Neural crest cell (in vitro differentiated cells): Measurements from ENCODE around the gene LMX1B. TPM values are rescaled to one million over a fixed set of nuclear protein-coding genes. Genes with fewer than 3 reads are reported as not detected.

Source experiments
- DNase-seq: peaks from one replicate; pipeline ENCODE4 v3.0.0; 2021; ENCODE audit warnings: low read depth, mixed read lengths, low spot score
- H3K27ac Mint-ChIP-seq: one replicate; pipeline ENCODE4 v1.8.0; 2021; ENCODE audit warnings: mild to moderate bottlenecking, mixed read lengths; ENCODE audit not compliant: unreplicated experiment
- H3K27me3 Mint-ChIP-seq: 2 replicates; pipeline ENCODE4 v1.8.0; 2021; ENCODE audit warnings: low read depth, mild to moderate bottlenecking, mixed read lengths
- H3K36me3 Mint-ChIP-seq: 2 replicates; pipeline ENCODE4 v1.8.0; 2021; ENCODE audit warnings: low read depth, mild to moderate bottlenecking, mixed read lengths
- H3K4me1 Mint-ChIP-seq: 2 replicates; pipeline ENCODE4 v1.8.0; 2021; ENCODE audit warnings: mixed read lengths
- H3K4me3 Mint-ChIP-seq: one replicate; pipeline ENCODE4 v1.8.0; 2021; ENCODE audit warnings: mild to moderate bottlenecking, mixed read lengths
- H3K9me3 Mint-ChIP-seq: 2 replicates; pipeline ENCODE4 v1.8.0; 2021; ENCODE audit warnings: mixed read lengths
- total RNA-seq: library from RNA; stranded (reverse); gene quantifications from 2 replicates; pipeline ENCODE4 v1.2.1, GENCODE V29; 2021
- TF ChIP-seq, protein P1 (sequence below): fragments of 200-600 bp; sonication (generic); conservative IDR thresholded peaks from 2 replicates; pipeline ENCODE4 v1.5.0; 2021; ENCODE audit warnings: antibody characterized with exemption, mild to moderate bottlenecking

The LMX1B gene
- total RNA-seq, 1 donor from 2014 or later = 10.5 TPM

GRCh38 chr9:126682928-126683697, 69.4 kb downstream of the LMX1B start:
- TF ChIP-seq, protein P1, sequence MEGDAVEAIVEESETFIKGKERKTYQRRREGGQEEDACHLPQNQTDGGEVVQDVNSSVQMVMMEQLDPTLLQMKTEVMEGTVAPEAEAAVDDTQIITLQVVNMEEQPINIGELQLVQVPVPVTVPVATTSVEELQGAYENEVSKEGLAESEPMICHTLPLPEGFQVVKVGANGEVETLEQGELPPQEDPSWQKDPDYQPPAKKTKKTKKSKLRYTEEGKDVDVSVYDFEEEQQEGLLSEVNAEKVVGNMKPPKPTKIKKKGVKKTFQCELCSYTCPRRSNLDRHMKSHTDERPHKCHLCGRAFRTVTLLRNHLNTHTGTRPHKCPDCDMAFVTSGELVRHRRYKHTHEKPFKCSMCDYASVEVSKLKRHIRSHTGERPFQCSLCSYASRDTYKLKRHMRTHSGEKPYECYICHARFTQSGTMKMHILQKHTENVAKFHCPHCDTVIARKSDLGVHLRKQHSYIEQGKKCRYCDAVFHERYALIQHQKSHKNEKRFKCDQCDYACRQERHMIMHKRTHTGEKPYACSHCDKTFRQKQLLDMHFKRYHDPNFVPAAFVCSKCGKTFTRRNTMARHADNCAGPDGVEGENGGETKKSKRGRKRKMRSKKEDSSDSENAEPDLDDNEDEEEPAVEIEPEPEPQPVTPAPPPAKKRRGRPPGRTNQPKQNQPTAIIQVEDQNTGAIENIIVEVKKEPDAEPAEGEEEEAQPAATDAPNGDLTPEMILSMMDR = no peak
- H3K4me1 Mint-ChIP-seq = peaks cover 11% of the 10 kb centered on the region
- DNase-seq = no peak
- H3K4me3 Mint-ChIP-seq = peak overlapping the region; percentile 54
- H3K9me3 Mint-ChIP-seq = no peaks in the 10 kb centered on the region
- no peak overlapping the region for H3K27ac Mint-ChIP-seq
- peaks cover 92% of the 10 kb centered on the region for H3K27me3 Mint-ChIP-seq
- no peaks in the 10 kb centered on the region for H3K36me3 Mint-ChIP-seq

DNA sequence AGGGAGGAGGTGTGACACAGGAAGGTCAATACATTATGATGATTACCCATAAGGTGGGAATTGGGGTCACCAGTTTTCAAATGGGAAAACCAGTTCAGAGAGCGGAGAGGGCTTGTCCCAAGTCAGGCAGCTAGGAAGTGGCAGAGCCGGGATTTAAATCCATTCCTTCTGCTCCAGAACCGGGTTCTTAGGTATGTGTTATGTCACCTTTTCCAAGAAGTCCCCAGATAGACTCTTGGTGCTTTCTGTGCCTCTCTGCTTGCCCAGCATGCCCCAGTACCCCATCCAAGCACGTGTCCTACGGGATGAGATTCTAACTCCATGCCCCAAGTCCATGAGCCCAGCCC, 69.9 kb downstream of the LMX1B start:
- Mint-ChIP-seq H3K27me3 (peaks cover 89% of the 10 kb centered on the region), H3K9me3 (no peaks in the 10 kb centered on the region), H3K4me3 (peak overlapping the region; percentile 54), H3K36me3 (no peaks in the 10 kb centered on the region), H3K27ac (no peak overlapping the region), H3K4me1 (peaks cover 11% of the 10 kb centered on the region)
- TF ChIP-seq, protein P1 = no peak
- no peak for DNase-seq

GRCh38 chr9:126684345-126684744, 70.6 kb downstream of the LMX1B start:
- no peak for DNase-seq

DNA sequence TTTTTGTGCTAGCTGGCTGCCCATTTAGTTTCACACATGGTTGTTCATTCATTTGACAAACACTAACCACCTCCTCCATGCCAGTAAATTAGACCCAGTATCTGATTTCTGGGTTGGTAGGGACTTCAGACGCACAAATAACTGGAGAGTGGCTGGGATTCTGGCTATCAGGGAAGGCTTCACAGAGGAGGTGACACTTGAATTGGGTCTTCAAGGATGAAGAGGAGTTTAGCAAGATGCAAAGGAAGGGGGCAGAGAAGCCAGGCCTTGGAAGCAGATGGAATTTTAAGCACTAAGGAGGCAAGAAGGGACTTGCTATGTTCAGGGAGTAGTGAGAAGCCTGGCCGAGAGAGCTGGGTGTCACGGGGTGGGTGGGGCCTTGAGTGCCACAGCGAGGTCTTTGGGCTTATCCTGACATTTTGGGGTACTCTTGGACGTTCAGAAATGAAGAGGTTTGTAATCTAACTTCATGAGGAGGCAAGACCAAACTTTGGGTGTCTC, 71.3 kb downstream of the LMX1B start:
- H3K27me3 Mint-ChIP-seq = peaks cover 78% of the 10 kb centered on the region
- no peak overlapping the region for H3K27ac Mint-ChIP-seq
- peaks cover 15% of the 10 kb centered on the region for H3K4me1 Mint-ChIP-seq
- no peaks in the 10 kb centered on the region for H3K36me3 Mint-ChIP-seq
- H3K4me3 Mint-ChIP-seq = no peak overlapping the region
- DNase-seq = no peak
- TF ChIP-seq, protein P1 = no peak
- no peaks in the 10 kb centered on the region for H3K9me3 Mint-ChIP-seq

More at GRCh38 chr9:126684345-126684744, 70.6 kb downstream of the LMX1B start:
- Mint-ChIP-seq H3K27me3 (peaks cover 82% of the 10 kb centered on the region), H3K9me3 (no peaks in the 10 kb centered on the region), H3K4me1 (peaks cover 11% of the 10 kb centered on the region), H3K27ac (no peak overlapping the region), H3K36me3 (no peaks in the 10 kb centered on the region), H3K4me3 (no peak overlapping the region)
- TF ChIP-seq, protein P1 = no peak

DNA sequence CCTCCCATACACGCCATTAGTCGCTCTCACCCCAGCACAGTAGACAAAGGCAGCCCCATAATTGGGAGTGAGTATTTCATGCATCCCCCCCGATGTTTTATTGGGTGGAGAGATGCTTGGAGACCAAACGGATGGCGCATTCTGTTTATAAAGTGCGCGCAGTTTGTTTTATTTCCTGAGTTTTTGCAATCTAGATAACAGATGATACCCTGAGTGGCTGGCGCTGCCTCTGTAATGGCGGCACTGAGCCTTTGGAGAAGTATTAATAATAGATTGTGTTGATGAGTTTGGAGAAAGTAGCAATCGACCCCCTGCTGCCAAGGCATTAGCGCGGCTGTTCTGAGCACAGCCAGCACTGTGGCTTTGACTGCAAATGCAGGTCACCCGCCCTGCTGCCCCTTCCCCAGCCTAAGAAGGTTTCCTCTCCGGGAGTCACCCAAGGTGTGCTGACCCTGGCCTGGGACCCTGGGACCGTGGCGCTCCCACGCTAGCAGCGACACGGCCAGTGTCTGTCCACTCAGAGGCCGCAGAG, 74.3 kb downstream of the LMX1B start:
- H3K9me3 Mint-ChIP-seq = no peaks in the 10 kb centered on the region
- H3K27me3 Mint-ChIP-seq = peaks cover 59% of the 10 kb centered on the region
- no peaks in the 10 kb centered on the region for H3K36me3 Mint-ChIP-seq
- peaks cover 10% of the 10 kb centered on the region for H3K4me1 Mint-ChIP-seq
- no peak overlapping the region for H3K27ac Mint-ChIP-seq
- TF ChIP-seq, protein P1 = no peak
- DNase-seq = no peak
- no peak overlapping the region for H3K4me3 Mint-ChIP-seq
